ENCODE measurements around the gene ZSCAN5A. TPM values are rescaled to one million over a fixed set of nuclear protein-coding genes. Genes with fewer than 3 reads are reported as not detected.
"Not testable (repeated sequence)": the region's sequence is repeated elsewhere in the genome, so short reads cannot be mapped to it uniquely, and the experiment has no call there.

The ZSCAN5A gene
- total and polyA plus RNA-seq, 10 of the 15 experiments (the other 5 are each of a cell fraction or from before 2014, with no cell fraction given): 5.5 to 12.0 (median 8.7) TPM

- TF ChIP-seq E2F8 (IDR thresholded peaks at IDR 0.05; ENCODE audit: low read depth, partially characterized antibody): no peak
- no peak for TF ChIP-seq ETV6 (conservative IDR thresholded peaks at IDR 0.05 in 1 of 2, IDR thresholded peaks at IDR 0.05 in 1 of 2; ENCODE audit: borderline replicate concordance in 1 of 2, low read depth in 1 of 2)
- TF ChIP-seq CREM (IDR thresholded peaks at IDR 0.05; ENCODE audit: low read depth): no peak
- no peak for TF ChIP-seq NFYB (IDR thresholded peaks at IDR 0.05; ENCODE audit: insufficient read depth, low read depth, low read length)
- no peak for TF ChIP-seq FOS (IDR thresholded peaks at IDR 0.05; ENCODE audit: borderline replicate concordance, extremely low read depth, insufficient read length)
- TF ChIP-seq ZZZ3 (IDR thresholded peaks at IDR 0.05; ENCODE audit: control insufficient read depth, insufficient read length, low read depth): no peak
- no peak for TF ChIP-seq SKIL (IDR thresholded peaks at IDR 0.05; ENCODE audit: low read depth, poor library complexity, severe bottlenecking)
- no peak for TF ChIP-seq NBN (IDR thresholded peaks at IDR 0.05)
- TF ChIP-seq PML (IDR thresholded peaks at IDR 0.05; ENCODE audit: low read length): no peak
Observed at GRCh38 chr19:56176881-56177280, 137.8 kb downstream of the ZSCAN5A start (continued).

GRCh38 chr19:56176310-56176709 is 138.3 kb downstream of the ZSCAN5A start:
- SMC1A ChIA-PET (ENCODE audit: uncharacterized antibody, unreplicated experiment); BruUV-seq (replicated peaks): not testable (repeated sequence)

GRCh38 chr19:56175861-56176307 is 138.8 kb downstream of the ZSCAN5A start, which contains the start of gene GALP:
GALP (plus strand) TSS chr19:56176008; CDS start chr19:56177109, 1,101 bp downstream.
- POLR2A ChIA-PET; H3K9me3 ChIP-seq (replicated peaks; ENCODE audit: control insufficient read depth, insufficient read depth, low read length); DNase-seq (ENCODE audit: low read depth, low spot score); H4K20me1 ChIP-seq (ENCODE audit: control insufficient read depth, insufficient read depth); BruUV-seq (replicated peaks); H3K4me2 ChIP-seq (ENCODE audit: control insufficient read depth, insufficient read depth); H3K4me3 ChIP-seq; H3K4me1 ChIP-seq (ENCODE audit: control insufficient read depth, insufficient read depth, low read length); intact Hi-C loops (cut with micrococcal nuclease; ENCODE audit: unreplicated experiment); H3K79me2 ChIP-seq (ENCODE audit: control insufficient read depth, insufficient read depth, low read length); H3K9ac ChIP-seq (ENCODE audit: control insufficient read depth, insufficient read depth, low read length); FAIRE-seq; H2AFZ ChIP-seq (ENCODE audit: control insufficient read depth, low read depth, low read length); H3K36me3 ChIP-seq (ENCODE audit: control insufficient read depth in 2 of 2, insufficient read depth in 2 of 2, low read length in 1 of 2); in situ Hi-C loops (cut with MboI); ATAC-seq; H3K27ac ChIP-seq (ENCODE audit: control insufficient read depth, insufficient read depth); H3K27me3 ChIP-seq (replicated peaks in 1 of 2; ENCODE audit: control insufficient read depth in 2 of 2, insufficient read depth in 2 of 2, low read length in 1 of 2); SMC1A ChIA-PET (ENCODE audit: uncharacterized antibody, unreplicated experiment): not testable (repeated sequence)
- RAD21 ChIA-PET (ENCODE audit: unreplicated experiment): interaction anchor here (0.5 kb wide), 1 partner anchor 11 kb away, joined by 3 read pairs; no protein-coding TSS in a partner anchor
- 55% methylated on average over 14 of the region's 15 CpGs for WGBS (ENCODE audit: insufficient coverage, insufficient replicate concordance, low lambda C conversion rate, missing lambda C conversion rate)
- CTCF ChIA-PET: interaction anchor here (1.1 kb wide), 2 partner anchors 95 to 110 kb away, joined by 3 to 4 read pairs; no protein-coding TSS in a partner anchor

More at GRCh38 chr19:56176310-56176709, 138.3 kb downstream of the ZSCAN5A start:
- FAIRE-seq; H3K27me3 ChIP-seq (replicated peaks in 1 of 2; ENCODE audit: control insufficient read depth in 2 of 2, insufficient read depth in 2 of 2, low read length in 1 of 2); H3K4me2 ChIP-seq (ENCODE audit: control insufficient read depth, insufficient read depth); in situ Hi-C loops (cut with MboI); H3K9me3 ChIP-seq (replicated peaks; ENCODE audit: control insufficient read depth, insufficient read depth, low read length); H3K79me2 ChIP-seq (ENCODE audit: control insufficient read depth, insufficient read depth, low read length); intact Hi-C loops (cut with micrococcal nuclease; ENCODE audit: unreplicated experiment); ATAC-seq; H3K27ac ChIP-seq (ENCODE audit: control insufficient read depth, insufficient read depth); H3K4me1 ChIP-seq (ENCODE audit: control insufficient read depth, insufficient read depth, low read length); H3K36me3 ChIP-seq (ENCODE audit: control insufficient read depth in 2 of 2, insufficient read depth in 2 of 2, low read length in 1 of 2); H3K9ac ChIP-seq (ENCODE audit: control insufficient read depth, insufficient read depth, low read length); DNase-seq (ENCODE audit: low read depth, low spot score); POLR2A ChIA-PET; H2AFZ ChIP-seq (ENCODE audit: control insufficient read depth, low read depth, low read length); H3K4me3 ChIP-seq; RAD21 ChIA-PET (ENCODE audit: unreplicated experiment); H4K20me1 ChIP-seq (ENCODE audit: control insufficient read depth, insufficient read depth): not testable (repeated sequence)
- CTCF ChIA-PET: interaction anchor here (1.2 kb wide), 1 partner anchor 17 kb away, joined by 3 read pairs; no protein-coding TSS in a partner anchor
- 63% methylated on average over 11 of the region's 11 CpGs for WGBS (ENCODE audit: insufficient coverage, insufficient replicate concordance, low lambda C conversion rate, missing lambda C conversion rate)

Measured in GM12878 (cell line).